Adipocyte (in vitro differentiated cells): ENCODE data around the gene ACTR2.

Experiments
- DNase-seq: peaks from one replicate; pipeline ENCODE4 v3.0.0-alpha.2; 2015; ENCODE audit warnings: low read depth
- H3K27me3 ChIP-seq: replicated peaks from 2 replicates; pipeline ENCODE4 v1.7.0; 2013; ENCODE audit warnings: mild to moderate bottlenecking, low read length, moderate library complexity; ENCODE audit not compliant: control insufficient read depth, insufficient read depth
- H3K36me3 ChIP-seq: 2 replicates; pipeline ENCODE4 v1.7.0; 2013; ENCODE audit warnings: low read length, mild to moderate bottlenecking, moderate library complexity; ENCODE audit not compliant: control insufficient read depth, insufficient read depth, severe bottlenecking
- H3K4me1 ChIP-seq: 2 replicates; pipeline ENCODE4 v1.7.0; 2013; ENCODE audit warnings: mild to moderate bottlenecking, low read length, moderate library complexity; ENCODE audit not compliant: control insufficient read depth, insufficient read depth
- H3K4me3 ChIP-seq: 2 replicates; pipeline ENCODE4 v1.7.0; 2013; ENCODE audit warnings: mild to moderate bottlenecking, low read length, moderate library complexity
- H3K9ac ChIP-seq: 2 replicates; pipeline ENCODE4 v1.7.0; 2013; ENCODE audit warnings: mild to moderate bottlenecking, low read length, moderate library complexity
- H3K9me3 ChIP-seq: 2 replicates; pipeline ENCODE4 v1.7.0; 2013; ENCODE audit warnings: mild to moderate bottlenecking, low read length, moderate library complexity; ENCODE audit not compliant: control insufficient read depth

Gene ACTR2

GRCh38 chr2:65298089-65298488 is 70.5 kb downstream of the ACTR2 start:
- no peak for DNase-seq
- Histone ChIP-seq H3K27me3 (no peaks in the 10 kb centered on the region), H3K9ac (no peak overlapping the region), H3K9me3 (no peaks in the 10 kb centered on the region), H3K36me3 (no peaks in the 10 kb centered on the region), H3K4me1 (peaks cover 40% of the 10 kb centered on the region), H3K4me3 (no peak overlapping the region)

GRCh38 chr2:65299246-65299645 is 71.6 kb downstream of the ACTR2 start:
- DNase-seq, result peak; percentile 12
- peaks cover 41% of the 10 kb centered on the region for H3K4me1 ChIP-seq
- no peaks in the 10 kb centered on the region for H3K9me3 ChIP-seq
- no peaks in the 10 kb centered on the region for H3K36me3 ChIP-seq
- no peaks in the 10 kb centered on the region for H3K27me3 ChIP-seq
- no peak overlapping the region for H3K4me3 ChIP-seq
- peak overlapping the region; percentile 82 for H3K9ac ChIP-seq

GRCh38 chr2:65300134-65300760 is 72.6 kb downstream of the ACTR2 start:
- H3K36me3 ChIP-seq, result no peaks in the 10 kb centered on the region

GRCh38 chr2:65300761-65301711 is 73.4 kb downstream of the ACTR2 start:
- no peaks in the 10 kb centered on the region for H3K9me3 ChIP-seq
- no peaks in the 10 kb centered on the region for H3K27me3 ChIP-seq
- peak overlapping the region; percentile 66 for H3K4me3 ChIP-seq
- H3K4me1 ChIP-seq, result peaks cover 41% of the 10 kb centered on the region
- peak overlapping the region; percentile 79 for H3K9ac ChIP-seq
- peak; percentile 86 for DNase-seq
- no peaks in the 10 kb centered on the region for H3K36me3 ChIP-seq

More at GRCh38 chr2:65300134-65300760, 72.6 kb downstream of the ACTR2 start:
- Histone ChIP-seq H3K9ac (peak overlapping the region; percentile 82), H3K9me3 (no peaks in the 10 kb centered on the region), H3K4me3 (peak overlapping the region; percentile 66), H3K27me3 (no peaks in the 10 kb centered on the region), H3K4me1 (peaks cover 41% of the 10 kb centered on the region)
- peak; percentile 65 for DNase-seq

- Histone ChIP-seq H3K27me3 (no peaks in the 10 kb centered on the region), H3K9ac (no peak overlapping the region), H3K4me3 (no peak overlapping the region), H3K36me3 (peaks cover 7% of the 10 kb centered on the region), H3K4me1 (peaks cover 34% of the 10 kb centered on the region), H3K9me3 (no peaks in the 10 kb centered on the region)
- DNase-seq, result no peak
These were observed 78.3 kb downstream of the ACTR2 start for GRCh38 chr2:65305934-65306333.

- Histone ChIP-seq H3K27me3 (no peaks in the 10 kb centered on the region), H3K9ac (peak overlapping the region; percentile 44), H3K4me1 (peaks cover 23% of the 10 kb centered on the region), H3K9me3 (no peaks in the 10 kb centered on the region), H3K4me3 (no peak overlapping the region), H3K36me3 (peaks cover 43% of the 10 kb centered on the region)
- DNase-seq, result no peak
These were observed 82.1 kb downstream of the ACTR2 start for GRCh38 chr2:65309699-65310098.

- no peak overlapping the region for H3K9ac ChIP-seq
- H3K36me3 ChIP-seq, result peaks cover 49% of the 10 kb centered on the region
- peaks cover 33% of the 10 kb centered on the region for H3K4me1 ChIP-seq
- no peak overlapping the region for H3K4me3 ChIP-seq
- DNase-seq, result no peak
- no peaks in the 10 kb centered on the region for H3K9me3 ChIP-seq
- no peaks in the 10 kb centered on the region for H3K27me3 ChIP-seq
These were observed 83.4 kb downstream of the ACTR2 start for GRCh38 chr2:65311049-65311448.

GRCh38 chr2:65311596-65311995 is 84.0 kb downstream of the ACTR2 start:
- peaks cover 38% of the 10 kb centered on the region for H3K4me1 ChIP-seq
- peaks cover 49% of the 10 kb centered on the region for H3K36me3 ChIP-seq
- no peak overlapping the region for H3K4me3 ChIP-seq
- no peaks in the 10 kb centered on the region for H3K27me3 ChIP-seq
- no peaks in the 10 kb centered on the region for H3K9me3 ChIP-seq
- no peak overlapping the region for H3K9ac ChIP-seq
- no peak for DNase-seq

- Histone ChIP-seq H3K4me1 (peaks cover 42% of the 10 kb centered on the region), H3K9ac (no peak overlapping the region), H3K27me3 (no peaks in the 10 kb centered on the region), H3K4me3 (no peak overlapping the region), H3K36me3 (peaks cover 43% of the 10 kb centered on the region), H3K9me3 (no peaks in the 10 kb centered on the region)
- DNase-seq, result no peak
These were observed 85.7 kb downstream of the ACTR2 start for GRCh38 chr2:65313126-65313953.

GRCh38 chr2:65313954-65314256 is 86.3 kb downstream of the ACTR2 start:
- H3K9ac ChIP-seq, result no peak overlapping the region
- H3K4me1 ChIP-seq, result peaks cover 42% of the 10 kb centered on the region
- peaks cover 42% of the 10 kb centered on the region for H3K36me3 ChIP-seq
- no peaks in the 10 kb centered on the region for H3K9me3 ChIP-seq
- DNase-seq, result no peak
- H3K4me3 ChIP-seq, result no peak overlapping the region
- no peaks in the 10 kb centered on the region for H3K27me3 ChIP-seq
